Panc1 (cell line): ENCODE data around the gene PPEF1. TPM values are rescaled to one million over a fixed set of nuclear protein-coding genes. Genes with fewer than 3 reads are reported as not detected.

Experiments used
- ATAC-seq: fragments of 200-7000 bp; cut with Tn5 transposase; 2 replicates; pipeline ENCODE4 v1.9.1; 2020; ENCODE audit warnings: mild to moderate bottlenecking, moderate library complexity
- BruUV-seq: library from RNA; stranded (reverse); fragments of 400-500 nt; replicated peaks from 2 replicates; lab custom pipeline; 2021; lab: Mats Ljungman, UMichigan
- CTCF ChIA-PET: fragments of 300-600 bp; sonication (Branson Sonifier 250); formaldehyde crosslinking; loops from one replicate; lab custom pipeline; 2022; ENCODE audit warnings: antibody characterized with exemption; lab: Charles Lee
- POLR2A ChIA-PET: fragments of 300-600 bp; sonication (Branson Sonifier 250); formaldehyde crosslinking; loops from one replicate; lab custom pipeline; 2022; ENCODE audit warnings: antibody characterized with exemption; lab: Charles Lee
- DNase-seq: peaks from one replicate; pipeline ENCODE4 v3.0.0-alpha.2; 2010; ENCODE audit warnings: low read depth, low spot score
- H3K27ac ChIP-seq: 2 replicates; pipeline ENCODE4 v1.5.1; 2011; ENCODE audit warnings: mild to moderate bottlenecking, low read length, inconsistent platforms
- H3K27me3 ChIP-seq: fragments of 200-500 bp; sonication (Bioruptor generic); 2 replicates; pipeline ENCODE4 v1.6.0; 2014; ENCODE audit warnings: low read length, inconsistent platforms; ENCODE audit not compliant: control insufficient read depth, insufficient read depth
- H3K36me3 ChIP-seq: fragments of 200-500 bp; sonication (Bioruptor generic); 2 replicates; pipeline ENCODE4 v1.5.1; 2014; ENCODE audit warnings: inconsistent platforms, mild to moderate bottlenecking, low read length, moderate library complexity; ENCODE audit not compliant: control insufficient read depth, insufficient read depth
- H3K4me1 ChIP-seq: 2 replicates; pipeline ENCODE4 v1.5.1; 2011; ENCODE audit warnings: inconsistent platforms, mild to moderate bottlenecking, low read length, moderate library complexity; ENCODE audit not compliant: control insufficient read depth, insufficient read depth
- H3K4me3 ChIP-seq, 2 experiments: 2 replicates each; pipeline ENCODE4 v1.5.1; 2011 to 2012; ENCODE audit warnings: low read depth in 2 of 2, low read length in 2 of 2, mild to moderate bottlenecking in 2 of 2, inconsistent platforms in 1 of 2, moderate library complexity in 1 of 2
- H3K9me3 ChIP-seq: fragments of 200-500 bp; sonication (Bioruptor generic); 2 replicates; pipeline ENCODE4 v1.5.1; 2014; ENCODE audit warnings: low read depth, mild to moderate bottlenecking, inconsistent platforms, low read length, moderate library complexity; ENCODE audit not compliant: control insufficient read depth, insufficient read depth
- CTCF ChIP-seq: fragments of 450-650 bp; IDR thresholded peaks from 2 replicates; pipeline ENCODE4 v1.5.1; 2017; ENCODE audit warnings: mild to moderate bottlenecking
- POLR2AphosphoS5 ChIP-seq: IDR thresholded peaks from 2 replicates; pipeline ENCODE4 v1.6.1; 2012; ENCODE audit warnings: mild to moderate bottlenecking, low read depth, low read length, moderate library complexity
- REST ChIP-seq, 2 experiments: IDR thresholded peaks; 2 replicates each; pipeline ENCODE4 v1.6.1; 2011 to 2012; ENCODE audit warnings: low read depth in 2 of 2, control low read depth in 1 of 2, low read length in 1 of 2, mild to moderate bottlenecking in 1 of 2, moderate library complexity in 1 of 2; ENCODE audit not compliant: insufficient read depth in 1 of 2
- SIN3A ChIP-seq: IDR thresholded peaks from 2 replicates; pipeline ENCODE4 v1.6.1; 2012; ENCODE audit warnings: low read depth, mild to moderate bottlenecking, low read length, moderate library complexity, borderline replicate concordance; ENCODE audit not compliant: insufficient read depth
- TCF7L2 ChIP-seq: IDR thresholded peaks from 2 replicates; pipeline ENCODE4 v1.6.1; 2011; ENCODE audit warnings: mild to moderate bottlenecking, low read depth, low read length, inconsistent platforms
- in situ Hi-C: cut with HindIII; loops from 2 replicates; pipeline ENCODE4 v1.10.0; 2016; ENCODE audit warnings: low sequenced_read_pairs, low pct_unique_long_range_greater_than_20kb
- intact Hi-C: fragments of 100-400 bp; cut with micrococcal nuclease; formaldehyde crosslinking; loops from one replicate; pipeline ENCODE4 v1.10.0; 2022; ENCODE audit not compliant: unreplicated experiment
- total RNA-seq: library from RNA; stranded (reverse); gene quantifications from one replicate; pipeline ENCODE4 v1.2.1, GENCODE V29; 2021; ENCODE audit not compliant: unreplicated experiment

PPEF1 gene
- total RNA-seq, 1 experiment from 2014 or later, result not detected

- no peaks in the 10 kb centered on the region for H3K27me3 ChIP-seq
- no peaks in the 10 kb centered on the region for H3K4me1 ChIP-seq
- no peak for TF ChIP-seq POLR2AphosphoS5
- intact Hi-C loops, result no loop called here
- ChIA-PET POLR2A (no interaction called here), CTCF (no interaction called here)
- BruUV-seq, result no TSS peak
- no peak overlapping the region for H3K27ac ChIP-seq
- in situ Hi-C loops, result no loop called here
- ATAC-seq (0 out of 2 replicates have a peak, but pooled peaks have one; percentile 17), DNase-seq (no peak)
- H3K4me3 ChIP-seq, result no peak overlapping the region
- no peaks in the 10 kb centered on the region for H3K36me3 ChIP-seq
- no peaks in the 10 kb centered on the region for H3K9me3 ChIP-seq
Observed at GRCh38 chrX:18872621-18873020, 165.2 kb downstream of the PPEF1 start.

- intact Hi-C loops (no loop called here), in situ Hi-C loops (no loop called here)
- BruUV-seq, result no TSS peak
- no peaks in the 10 kb centered on the region for H3K4me1 ChIP-seq
- no peak for TF ChIP-seq POLR2AphosphoS5
- TF ChIP-seq REST (IDR thresholded peaks at IDR 0.05; ENCODE audit: insufficient read depth in 1 of 2, low read depth in 2 of 2, low read length in 1 of 2), result no peak
- no peak for TF ChIP-seq CTCF
- no peak for TF ChIP-seq TCF7L2
- TF ChIP-seq SIN3A, result no peak
- POLR2A ChIA-PET, result no interaction called here
- H3K27ac ChIP-seq, result no peak overlapping the region
- peak; percentile 87 for ATAC-seq
- peak overlapping the region; percentile 4 to 35; a peak in 2 of 4 replicates for H3K4me3 ChIP-seq
- no peaks in the 10 kb centered on the region for H3K9me3 ChIP-seq
- no peak for DNase-seq
- H3K27me3 ChIP-seq, result no peaks in the 10 kb centered on the region
- CTCF ChIA-PET, result no interaction called here
- H3K36me3 ChIP-seq, result no peaks in the 10 kb centered on the region
Observed at GRCh38 chrX:18873189-18873791, 165.8 kb downstream of the PPEF1 start.

GRCh38 chrX:18873836-18874235, 166.4 kb downstream of the PPEF1 start:
- H3K9me3 ChIP-seq, result no peaks in the 10 kb centered on the region
- ChIA-PET POLR2A (no interaction called here), CTCF (no interaction called here)
- peak overlapping the region in 1 of 2 experiments; percentile 35; a peak in 2 of 4 replicates for H3K4me3 ChIP-seq
- no TSS peak for BruUV-seq
- ATAC-seq, result no peak
- TF ChIP-seq POLR2AphosphoS5, result no peak
- TF ChIP-seq TCF7L2, result no peak
- TF ChIP-seq CTCF, result no peak
- no peak for TF ChIP-seq SIN3A
- TF ChIP-seq REST (IDR thresholded peaks at IDR 0.05; ENCODE audit: insufficient read depth in 1 of 2, low read depth in 2 of 2, low read length in 1 of 2), result no peak
- no peak overlapping the region for H3K27ac ChIP-seq
- in situ Hi-C loops, result no loop called here
- intact Hi-C loops, result no loop called here
- DNase-seq, result no peak
- H3K27me3 ChIP-seq, result no peaks in the 10 kb centered on the region
- no peaks in the 10 kb centered on the region for H3K36me3 ChIP-seq
- H3K4me1 ChIP-seq, result no peaks in the 10 kb centered on the region
